DMS79 treated with DMSO at 0.1 percent for 48 hours (cell line): Measurements from ENCODE around the gene ALX3.

Source experiments
- DNase-seq: peaks from one replicate; lab custom pipeline; 2025; lab: John Stamatoyannopoulos, UW

ALX3 gene

GRCh38 chr1:110065841-110066240 lies 4.6 kb downstream of the ALX3 start:
- no peak for DNase-seq

- no peak for DNase-seq
Observed at GRCh38 chr1:110064576-110065337, 5.7 kb downstream of the ALX3 start.

DNA sequence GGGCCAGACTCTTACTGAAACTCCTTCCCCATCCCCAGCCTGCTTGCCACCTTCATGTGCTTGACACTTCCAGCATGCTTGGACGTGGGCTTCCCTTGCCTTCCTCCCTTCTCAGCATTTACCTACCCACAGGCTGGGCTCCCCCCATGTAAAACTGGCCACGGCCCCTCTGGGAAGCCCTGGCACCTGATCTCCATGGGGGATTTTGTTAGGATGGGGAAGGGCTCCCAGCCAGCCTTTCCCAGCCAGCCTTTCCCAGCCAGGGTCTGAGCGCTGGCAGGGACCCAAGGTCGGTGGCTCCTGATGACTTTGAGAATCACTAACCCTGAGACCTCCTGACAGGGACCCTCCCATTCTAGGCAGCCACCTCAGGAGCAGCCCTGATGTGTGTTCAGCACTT lies 6.7 kb downstream of the ALX3 start:
- DNase-seq, result no peak

DNA sequence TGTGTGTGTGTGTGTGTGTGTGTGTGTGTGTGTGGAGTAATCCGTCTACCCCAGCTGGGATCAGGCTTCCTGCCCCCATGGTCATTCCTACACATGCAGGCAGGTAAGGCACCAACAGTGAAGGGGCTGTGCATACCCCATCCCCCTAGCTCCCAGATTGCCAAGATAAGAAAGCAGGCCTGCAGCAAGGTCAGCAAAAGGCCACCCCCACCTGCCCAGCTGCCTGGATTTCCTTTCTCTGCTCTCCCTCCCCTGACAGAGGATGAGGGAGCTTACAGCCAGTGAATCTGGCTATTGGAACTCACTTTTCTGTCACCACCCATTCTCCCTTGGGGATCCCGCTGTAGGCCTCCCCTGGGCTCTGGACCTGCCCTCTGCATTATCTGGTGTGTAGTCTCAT lies 7.9 kb downstream of the ALX3 start:
- DNase-seq, result no peak

GRCh38 chr1:110061341-110061740 lies 9.1 kb downstream of the ALX3 start:
- DNase-seq, result no peak

GRCh38 chr1:110060662-110061060 lies 9.8 kb downstream of the ALX3 start:
- no peak for DNase-seq

DNA sequence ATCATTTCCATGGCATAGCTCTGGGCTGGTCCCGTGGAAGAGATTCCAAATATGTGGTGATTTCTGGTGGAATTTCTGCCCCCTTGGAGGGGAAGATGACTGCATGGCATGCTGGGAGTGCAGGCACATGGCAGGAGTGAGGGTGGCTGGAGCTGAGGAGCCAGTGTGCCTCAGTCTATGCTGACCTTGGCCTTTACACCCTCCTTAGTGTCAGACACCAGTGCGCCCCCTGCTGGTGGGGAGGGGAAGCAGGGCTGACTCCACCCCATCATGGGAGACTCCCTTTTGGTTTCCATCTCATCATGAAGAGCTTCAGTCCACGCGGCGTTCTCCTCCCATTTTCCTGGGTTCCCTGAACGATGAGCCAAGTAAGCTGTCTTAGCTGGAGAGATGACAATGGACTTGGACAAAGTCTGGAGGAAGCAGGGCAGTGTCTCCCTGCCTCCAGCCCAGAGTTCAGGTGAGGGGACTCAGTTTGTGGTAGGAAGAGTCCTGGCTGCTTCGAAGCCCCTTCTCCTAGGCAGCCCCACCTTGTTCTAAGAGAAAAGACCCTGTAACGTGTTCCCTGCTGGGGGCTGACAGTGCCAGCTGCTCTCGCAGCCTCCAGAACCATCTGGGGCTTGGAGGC lies 10.3 kb downstream of the ALX3 start:
- no peak for DNase-seq

GRCh38 chr1:110059133-110059863 lies 11.2 kb downstream of the ALX3 start:
- no peak for DNase-seq

GRCh38 chr1:110058591-110058990 lies 11.9 kb downstream of the ALX3 start:
- no peak for DNase-seq

GRCh38 chr1:110057963-110058518 lies 12.4 kb downstream of the ALX3 start:
- no peak for DNase-seq

GRCh38 chr1:110056776-110057175 lies 13.7 kb downstream of the ALX3 start:
- DNase-seq, result no peak

GRCh38 chr1:110056285-110056683 lies 14.2 kb downstream of the ALX3 start:
- no peak for DNase-seq

GRCh38 chr1:110055493-110056284 lies 14.8 kb downstream of the ALX3 start:
- DNase-seq, result no peak

- peak; percentile 28 for DNase-seq
Observed at GRCh38 chr1:110053552-110054428, 16.7 kb downstream of the ALX3 start.

DNA sequence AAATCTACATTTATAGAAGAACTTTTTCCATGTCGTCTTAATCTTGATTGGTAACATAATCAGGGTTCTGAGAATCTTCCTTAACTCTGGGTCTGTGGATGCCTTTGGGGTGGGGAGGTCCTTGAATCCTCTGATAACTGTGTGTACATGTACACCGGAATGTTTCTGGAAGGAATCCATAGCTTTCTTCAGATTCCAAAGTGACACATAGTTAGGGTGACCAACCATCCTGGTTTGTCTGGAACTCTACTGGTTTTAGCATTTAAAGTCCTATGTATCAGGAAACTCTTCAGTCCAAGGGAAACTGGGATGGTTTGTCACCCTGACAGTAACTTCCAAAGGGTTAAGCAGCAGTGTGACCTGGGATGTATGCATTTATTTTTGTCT lies 19.2 kb downstream of the ALX3 start:
- no peak for DNase-seq

GRCh38 chr1:110050602-110051261 lies 19.7 kb downstream of the ALX3 start:
- DNase-seq, result no peak

DNA sequence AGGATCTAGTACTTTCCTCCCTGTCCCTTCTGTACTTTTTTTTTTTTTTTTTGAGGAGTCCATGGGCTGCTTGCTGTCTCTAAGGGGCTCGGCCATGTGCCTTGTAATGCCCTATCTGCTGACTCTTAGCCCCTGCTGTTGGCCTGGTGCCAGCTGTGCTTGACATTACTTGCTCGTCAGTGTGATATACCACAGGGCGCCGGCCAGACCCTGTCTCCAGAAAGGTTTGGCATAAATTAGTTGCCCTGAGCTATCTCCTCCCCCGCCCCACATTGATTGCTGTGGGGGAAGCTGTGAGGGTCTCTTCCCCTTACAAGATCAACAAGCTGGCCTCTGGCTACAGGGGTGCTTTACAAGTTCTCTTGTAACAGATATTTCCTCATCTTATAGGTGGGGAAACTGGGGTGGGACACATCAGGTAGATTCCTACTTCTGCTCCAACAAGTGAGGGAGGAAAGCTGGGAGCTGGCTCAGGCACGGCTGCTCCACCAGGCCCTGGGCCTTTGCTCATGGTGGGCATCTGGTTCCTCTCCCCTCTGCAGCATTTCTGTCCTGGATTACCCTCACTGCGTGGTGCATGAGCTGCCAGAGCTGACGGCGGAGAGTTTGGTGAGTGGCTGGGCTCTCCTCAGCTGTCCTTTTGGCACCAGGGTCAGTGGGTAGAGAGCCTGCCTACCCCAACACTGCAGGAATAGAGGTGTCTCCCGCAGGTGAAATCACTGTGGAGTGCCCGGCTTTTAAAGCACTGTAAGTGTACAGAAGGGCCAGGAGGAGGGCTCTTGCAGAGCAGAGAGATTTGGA lies 20.5 kb downstream of the ALX3 start:
- no peak for DNase-seq

DNA sequence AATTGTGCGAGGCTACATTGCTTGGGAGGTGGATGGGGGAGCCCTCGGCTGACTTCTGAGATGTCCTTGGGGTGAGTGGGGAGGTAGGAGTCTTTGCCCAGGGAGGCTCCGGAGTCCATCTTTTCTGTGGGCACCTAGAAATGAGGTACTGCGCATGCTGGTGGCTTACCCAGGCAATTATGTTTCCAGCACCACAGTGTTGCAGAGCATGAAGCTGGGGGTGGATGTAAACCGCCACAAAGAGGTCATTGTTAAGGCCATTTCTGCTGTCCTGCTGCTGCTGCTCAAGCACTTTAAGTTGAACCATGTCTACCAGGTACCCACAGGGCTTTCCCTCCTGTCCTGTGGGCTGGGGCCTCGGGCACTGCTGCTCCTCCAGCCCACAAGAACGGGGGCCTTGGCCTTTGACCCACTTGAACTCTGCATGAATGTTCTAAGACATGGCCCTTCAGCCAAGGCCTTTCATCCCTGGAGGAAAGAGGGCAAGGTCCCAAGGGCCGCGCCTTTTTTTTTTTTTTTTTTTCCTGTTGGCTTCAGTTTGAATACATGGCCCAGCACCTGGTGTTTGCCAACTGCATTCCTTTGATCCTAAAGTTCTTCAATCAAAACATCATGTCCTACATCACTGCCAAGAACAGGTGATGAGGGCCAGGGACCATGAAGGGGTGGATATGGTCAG lies 21.4 kb downstream of the ALX3 start:
- no peak for DNase-seq

DNA sequence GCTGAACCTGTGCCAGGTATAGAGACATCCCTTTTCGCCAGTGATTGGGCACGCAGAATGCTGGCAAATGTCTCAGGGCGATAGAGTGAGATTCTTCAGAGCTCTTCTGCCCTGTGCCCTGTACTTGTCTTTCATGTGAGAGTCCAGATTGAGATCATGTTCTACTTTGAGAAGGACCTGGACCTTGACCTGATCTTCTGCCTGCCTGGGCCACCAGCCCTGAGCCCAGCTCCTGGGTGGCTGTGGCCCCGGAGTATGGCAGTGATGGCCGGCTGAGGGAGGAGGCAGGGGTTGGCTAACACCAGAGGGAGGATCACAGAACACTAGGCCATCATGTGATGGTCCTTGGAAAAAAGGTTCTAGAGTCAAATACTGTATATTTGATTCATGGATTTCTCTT lies 22.2 kb downstream of the ALX3 start:
- no peak for DNase-seq
